AG04449 (cell line): ENCODE measurements around the gene TXLNG.

ENCODE experiments used
- CTCF ChIA-PET: fragments of 350-600 bp; formaldehyde crosslinking; extraction: SDS; loops from one replicate; lab custom pipeline; 2021; ENCODE audit warnings: antibody characterized with exemption; lab: Yijun Ruan, JAX
- POLR2A ChIA-PET: fragments of 400-600, 350-600 bp; formaldehyde crosslinking; extraction: SDS; loops from one replicate; lab custom pipeline; 2020; ENCODE audit warnings: antibody characterized with exemption, inconsistent platforms; lab: Yijun Ruan, JAX
- DNase-seq: peaks from one replicate; pipeline ENCODE4 v3.0.0-alpha.2; 2010; ENCODE audit warnings: low read depth, low spot score
- H3K4me3 ChIP-seq: 2 replicates; pipeline ENCODE4 v1.5.1; 2011; ENCODE audit warnings: low read depth, mild to moderate bottlenecking, control low read depth, low read length
- CTCF ChIP-seq: IDR thresholded peaks from one replicate; pipeline ENCODE4 v1.5.1; 2011; ENCODE audit warnings: mild to moderate bottlenecking, moderate library complexity, low read length, control low read depth, inconsistent platforms; ENCODE audit not compliant: insufficient read depth; ENCODE audit errors: missing control alignments

The TXLNG gene

GRCh38 chrX:16832301-16832700 is 46.0 kb downstream of the TXLNG start:
- DNase-seq: no peak
- no peak for TF ChIP-seq CTCF
- ChIA-PET POLR2A (no interaction called here), CTCF (interaction anchor here (0.9 to 2.5 kb wide), 5 partner anchors 51 to 216 kb away, joined by 3 to 9 read pairs (median 5); no protein-coding TSS in a partner anchor)
- H3K4me3 ChIP-seq: no peak overlapping the region

GRCh38 chrX:16834806-16835205 is 48.5 kb downstream of the TXLNG start:
- no peak overlapping the region for H3K4me3 ChIP-seq
- TF ChIP-seq CTCF: no peak
- DNase-seq: no peak
- POLR2A ChIA-PET: interaction anchor here (1.2 kb wide), 1 partner anchor 16 kb away, joined by 3 read pairs; no protein-coding TSS in a partner anchor
- CTCF ChIA-PET: interaction anchor here (0.6 to 3.2 kb wide), 7 partner anchors 8 to 211 kb away, joined by 3 to 24 read pairs (median 4); no protein-coding TSS in a partner anchor

GRCh38 chrX:16836371-16836770 is 50.1 kb downstream of the TXLNG start:
- DNase-seq: no peak
- H3K4me3 ChIP-seq: no peak overlapping the region
- TF ChIP-seq CTCF: peak; percentile 33
- ChIA-PET POLR2A (no interaction called here), CTCF (interaction anchor here (3.2 kb wide), 1 partner anchor 10 kb away, joined by 24 read pairs; no protein-coding TSS in a partner anchor)

- ChIA-PET CTCF (interaction anchor here (0.7 to 3.2 kb wide), 7 partner anchors 9 to 208 kb away, joined by 3 to 24 read pairs (median 4); no protein-coding TSS in a partner anchor), POLR2A (interaction anchor here (0.7 kb wide), 1 partner anchor 45 kb away, joined by 3 read pairs; no protein-coding TSS in a partner anchor)
- DNase-seq: peak; percentile 73
- no peak overlapping the region for H3K4me3 ChIP-seq
- no peak for TF ChIP-seq CTCF
Measured at GRCh38 chrX:16838202-16839066, 52.2 kb downstream of the TXLNG start.

- CTCF ChIA-PET: interaction anchor here (1.0 to 2.4 kb wide), 3 partner anchors 13 to 46 kb away, joined by 4 to 11 read pairs (median 6); no protein-coding TSS in a partner anchor
- no peak for TF ChIP-seq CTCF
- no peak overlapping the region for H3K4me3 ChIP-seq
- DNase-seq: no peak
- POLR2A ChIA-PET: interaction anchor here (0.6 kb wide), 1 partner anchor 16 kb away, joined by 3 read pairs; no protein-coding TSS in a partner anchor
Measured at GRCh38 chrX:16839219-16839851, 53.1 kb downstream of the TXLNG start.
